ENCODE results near the gene NUDT16L1.
"Not testable (repeated sequence)": the region's sequence is repeated elsewhere in the genome, so short reads cannot be mapped to it uniquely, and the experiment has no call there.

Gene NUDT16L1

DNA sequence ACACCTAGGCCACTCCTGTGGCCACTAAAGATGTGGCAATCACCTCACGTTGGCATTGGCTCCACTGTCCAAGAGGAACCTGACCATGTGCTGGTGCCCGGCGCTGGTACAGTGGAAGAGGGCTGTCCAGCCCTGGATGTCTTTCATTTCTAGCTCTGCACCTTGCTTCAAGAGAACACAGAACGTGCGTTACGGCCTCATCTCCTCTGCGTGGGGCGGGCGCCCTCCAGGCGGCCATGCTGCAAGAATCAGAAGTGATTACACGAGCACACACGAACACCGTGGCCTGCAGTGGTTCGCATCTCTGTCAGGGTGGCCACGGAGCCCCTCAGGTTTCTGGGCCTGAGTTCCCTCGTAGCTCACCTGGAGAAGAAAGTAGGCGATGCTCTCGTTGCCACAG is 33.3 kb downstream of the NUDT16L1 start:
- DNase-seq = no peak

DNA sequence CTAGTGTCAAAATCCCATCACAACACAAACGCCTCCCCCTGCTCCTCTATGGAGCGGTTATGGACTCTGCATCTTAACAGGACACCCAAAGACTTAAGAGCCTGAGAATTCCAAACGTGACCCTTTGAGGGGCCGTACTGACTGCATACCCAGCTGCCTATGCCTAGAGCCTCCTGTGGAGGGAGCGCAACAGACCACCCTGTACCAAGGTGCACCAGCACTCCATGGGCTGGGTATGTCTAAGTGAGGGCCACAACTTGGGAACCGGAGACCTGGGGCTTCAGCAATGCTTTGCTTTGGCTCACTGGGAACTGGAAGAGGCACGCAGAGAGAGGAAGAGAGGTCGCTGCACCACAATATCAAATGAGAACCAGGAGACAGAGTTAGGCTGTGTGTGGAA is 35.3 kb downstream of the NUDT16L1 start:
- DNase-seq = no peak

DNA sequence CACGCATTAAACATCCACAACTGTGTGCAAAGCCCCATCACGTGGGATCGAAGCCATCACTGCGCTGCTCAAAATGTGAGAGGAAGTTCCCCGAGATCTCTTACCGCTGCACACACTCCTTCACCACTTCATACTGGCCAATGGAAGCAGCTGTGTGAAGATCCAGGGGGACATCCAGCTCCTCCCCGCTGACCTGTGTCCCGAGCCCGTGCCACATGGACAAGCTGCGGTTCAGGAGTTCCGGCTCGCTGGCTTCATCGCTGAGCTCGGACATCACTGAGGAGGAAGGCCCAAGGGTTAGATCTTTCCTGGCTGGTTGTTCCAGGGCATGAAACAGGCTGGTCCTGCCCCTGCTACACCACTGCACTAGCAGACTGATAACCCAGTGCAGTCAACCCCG is 36.5 kb downstream of the NUDT16L1 start:
- DNase-seq = no peak

DNA sequence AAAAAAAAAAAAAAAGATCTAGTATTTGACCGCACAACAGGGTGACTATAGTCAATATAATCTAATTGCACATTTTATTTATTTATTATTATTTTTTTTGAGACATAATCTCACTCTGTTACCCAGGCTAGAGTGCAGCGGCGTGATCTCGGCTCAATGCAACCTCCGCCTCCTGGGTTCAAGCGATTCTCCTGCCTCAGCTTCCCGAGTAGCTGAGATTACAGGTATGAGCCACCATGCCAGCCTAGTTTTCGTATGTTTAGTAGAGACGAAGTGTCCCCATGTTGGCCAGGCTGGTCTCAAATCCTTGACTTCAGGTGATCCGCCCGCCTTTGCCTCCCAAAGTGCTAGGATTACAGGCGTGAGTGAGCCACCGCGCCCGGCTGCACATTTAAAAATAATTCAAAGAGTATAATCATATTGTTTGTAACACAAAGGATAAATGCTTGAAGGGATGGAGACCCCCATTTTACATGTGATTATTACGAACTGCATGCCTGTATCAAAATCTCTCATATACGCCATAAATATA is 39.9 kb downstream of the NUDT16L1 start:
- DNase-seq = no peak

DNA sequence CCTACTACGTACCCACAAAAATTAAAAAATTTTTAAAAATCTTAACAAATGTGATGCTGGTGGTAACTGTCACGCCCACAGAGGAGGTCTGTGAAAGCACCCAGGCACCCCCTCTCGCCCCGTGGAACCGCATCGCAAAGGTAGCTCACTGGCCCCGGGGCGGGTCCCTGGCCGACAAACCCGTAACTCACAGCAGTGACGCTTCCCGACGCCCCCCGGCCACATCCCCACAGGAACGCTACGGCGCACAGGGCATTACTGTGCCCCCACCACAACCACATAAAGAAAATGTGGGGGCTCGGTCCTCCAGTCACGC is 40.3 kb downstream of the NUDT16L1 start:
- no peak for DNase-seq

DNA sequence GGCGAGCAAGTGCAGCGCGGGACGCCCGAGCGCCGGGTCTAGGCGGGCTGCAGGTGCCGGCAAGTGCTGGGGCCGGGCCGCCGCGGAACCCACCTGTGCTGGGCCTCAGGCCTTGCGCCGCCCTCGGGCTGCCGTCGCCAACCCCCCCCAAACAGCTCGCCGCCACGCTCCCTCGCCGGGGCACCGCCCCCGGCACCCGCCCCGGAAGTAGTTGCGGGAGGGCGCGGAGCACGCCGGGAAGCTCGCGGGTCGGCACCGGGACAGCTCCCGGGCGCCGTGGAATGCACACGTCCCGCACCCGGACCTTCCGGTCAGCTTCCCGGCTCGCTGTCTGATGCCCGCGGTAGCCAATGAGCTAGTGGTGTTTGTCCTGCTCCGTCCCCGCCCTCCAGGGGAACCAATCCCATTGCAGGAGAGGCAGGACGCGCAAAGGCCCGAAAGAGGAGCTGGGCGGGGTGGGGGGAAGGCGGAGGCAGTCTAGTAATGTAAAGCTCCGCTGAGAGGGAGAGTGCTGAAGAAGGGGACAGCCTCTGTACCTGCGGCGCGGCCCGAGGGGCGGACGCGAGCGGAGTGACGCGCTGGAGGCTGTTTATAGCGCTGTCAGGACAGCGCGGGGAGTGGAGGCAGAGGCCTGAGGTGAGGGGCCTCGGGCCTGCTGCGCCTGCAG is 40.8 kb downstream of the NUDT16L1 start, which contains the start of the genes ANKS3 and DNAAF8:
Gene ANKS3, minus strand, starts transcription at position 209 of the 667 bp plus-strand sequence. CDS start 4,122 bp downstream, outside the sequence.
Gene DNAAF8, plus strand, starts transcription at position 475 of the 667 bp plus-strand sequence. CDS start 1,978 bp downstream, outside the sequence.
- peak; percentile 64 to 93 for DNase-seq

DNA sequence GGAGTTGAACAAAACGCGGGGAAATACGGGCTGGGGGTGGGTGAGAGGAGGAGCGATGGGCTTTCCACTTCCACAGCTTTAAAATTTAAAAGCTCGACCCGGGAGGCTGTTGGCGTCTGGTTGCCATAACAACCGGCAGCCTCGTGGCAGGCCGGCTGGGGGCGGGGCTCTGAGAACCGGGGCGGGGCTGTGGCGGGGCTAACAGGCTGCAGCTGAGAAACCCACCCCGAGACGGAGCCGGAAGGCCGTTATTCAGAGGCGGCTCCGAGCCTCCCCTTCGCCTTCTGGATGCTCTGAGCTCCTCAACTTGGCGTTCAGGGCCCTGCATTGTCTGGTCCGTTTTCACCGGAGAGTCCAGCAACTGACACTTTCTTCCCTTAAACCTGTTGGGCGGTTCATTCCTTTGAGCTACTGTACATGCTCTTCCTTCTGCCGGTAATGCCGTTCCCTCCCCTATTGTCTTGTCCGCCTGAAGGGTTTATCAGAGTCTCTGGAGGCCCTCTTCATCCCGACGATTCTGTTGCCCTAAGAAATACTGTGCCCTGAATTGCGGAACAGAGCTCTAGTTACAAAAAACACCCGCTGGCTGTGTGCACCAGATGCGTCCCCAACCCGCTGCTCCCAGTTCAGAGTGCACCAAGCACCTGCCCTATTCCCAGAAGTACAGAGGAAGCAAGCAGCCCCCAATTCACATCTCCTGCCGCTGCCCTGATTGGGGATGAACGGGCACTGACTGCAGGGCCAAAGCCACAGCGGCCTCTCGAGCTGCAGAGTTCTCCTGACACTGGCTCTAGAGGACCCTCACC is 41.6 kb downstream of the NUDT16L1 start:
- peak; percentile 60 to 83 for DNase-seq

DNA sequence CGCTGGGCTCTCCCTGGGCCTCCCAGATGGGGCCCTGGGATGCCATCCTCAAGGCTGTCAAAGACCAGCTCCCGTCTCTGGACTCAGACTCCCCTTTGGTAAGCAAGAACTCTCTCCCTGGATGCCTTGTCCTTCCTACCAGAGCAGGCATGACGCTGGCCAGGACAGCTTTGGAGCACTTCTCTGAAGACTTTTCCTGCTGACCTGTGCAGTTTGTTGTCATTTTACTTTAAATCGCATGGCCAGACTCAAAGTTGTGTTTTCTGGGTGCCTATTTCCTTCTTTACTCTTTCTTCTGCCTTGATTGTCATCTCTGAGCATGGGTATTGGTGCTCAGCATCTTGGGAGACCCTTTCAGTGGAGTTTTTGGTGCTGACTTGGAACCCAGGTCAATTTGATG is 43.2 kb downstream of the NUDT16L1 start:
- DNase-seq = no peak

DNA sequence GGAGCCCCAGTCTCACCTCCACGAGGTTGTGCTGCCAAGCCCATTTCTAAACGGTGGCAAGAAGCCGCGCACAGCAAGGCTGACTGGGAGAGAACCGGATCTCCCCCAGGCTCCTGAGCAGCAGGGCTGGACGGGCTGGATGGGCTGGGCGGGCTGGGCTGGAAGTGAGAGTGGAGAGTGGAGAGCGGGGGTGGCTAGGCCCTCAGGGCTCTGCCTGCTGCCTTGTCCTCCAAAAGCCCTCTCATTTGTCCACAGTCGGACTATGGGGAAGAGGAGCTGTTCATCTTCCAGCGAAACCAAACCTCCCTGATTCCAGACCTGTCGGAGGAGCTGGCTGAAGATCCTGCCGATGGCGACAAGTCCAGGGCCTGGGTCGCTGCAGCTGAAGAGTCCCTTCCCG is 44.2 kb downstream of the NUDT16L1 start:
- DNase-seq = no peak

DNA sequence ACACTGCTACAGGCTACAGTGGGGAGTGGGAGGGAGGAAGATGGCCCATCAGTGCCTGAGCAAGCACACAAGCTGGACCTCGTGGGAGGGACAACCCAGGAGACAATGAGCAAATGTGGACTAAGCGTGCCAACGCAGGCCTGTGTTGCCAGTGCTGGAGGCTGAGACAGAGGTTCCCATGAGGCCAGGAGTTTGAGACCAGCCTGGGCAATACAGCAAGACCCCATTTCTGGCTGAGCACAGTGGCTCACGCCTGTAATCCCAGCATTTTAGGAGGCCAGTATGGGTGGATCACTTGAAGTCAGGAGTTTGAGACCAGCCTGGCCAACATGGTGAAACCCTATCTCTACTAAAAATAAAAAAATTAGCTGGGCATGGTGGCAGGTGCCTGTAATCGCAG is 45.0 kb downstream of the NUDT16L1 start:
- DNase-seq = not testable (repeated sequence)

DNA sequence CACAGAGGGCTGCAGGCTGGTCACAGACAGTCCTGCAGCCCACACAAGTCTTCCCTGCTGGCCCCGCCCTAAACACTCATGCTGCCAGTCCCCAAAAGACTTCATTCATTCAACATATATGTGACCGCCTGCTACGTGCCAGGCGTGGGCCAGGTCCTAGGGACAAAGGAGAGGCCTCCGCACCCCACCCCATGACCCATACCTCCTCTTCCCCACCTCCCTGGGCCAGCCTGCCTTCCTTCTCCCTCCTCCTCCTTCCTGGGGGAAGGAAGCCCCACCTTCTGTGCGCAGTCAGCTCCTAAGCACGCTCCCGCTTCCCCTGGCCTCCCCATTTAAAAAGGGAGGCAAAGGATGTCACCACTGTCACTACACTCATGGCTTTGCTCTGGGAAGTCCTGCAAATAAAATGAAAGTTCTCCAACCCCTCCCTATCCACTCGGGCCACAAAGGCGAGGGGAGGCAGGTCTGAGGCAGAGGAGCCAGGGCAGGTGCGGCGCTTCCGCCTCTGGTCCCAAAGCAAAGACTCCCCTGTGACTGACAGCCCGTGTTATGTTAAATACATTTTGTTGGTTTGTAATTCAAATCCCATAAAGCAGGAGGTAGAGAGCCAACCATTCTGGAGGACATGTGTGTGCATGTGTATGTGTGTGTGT is 50.0 kb downstream of the NUDT16L1 start:
- no peak for DNase-seq

DNA sequence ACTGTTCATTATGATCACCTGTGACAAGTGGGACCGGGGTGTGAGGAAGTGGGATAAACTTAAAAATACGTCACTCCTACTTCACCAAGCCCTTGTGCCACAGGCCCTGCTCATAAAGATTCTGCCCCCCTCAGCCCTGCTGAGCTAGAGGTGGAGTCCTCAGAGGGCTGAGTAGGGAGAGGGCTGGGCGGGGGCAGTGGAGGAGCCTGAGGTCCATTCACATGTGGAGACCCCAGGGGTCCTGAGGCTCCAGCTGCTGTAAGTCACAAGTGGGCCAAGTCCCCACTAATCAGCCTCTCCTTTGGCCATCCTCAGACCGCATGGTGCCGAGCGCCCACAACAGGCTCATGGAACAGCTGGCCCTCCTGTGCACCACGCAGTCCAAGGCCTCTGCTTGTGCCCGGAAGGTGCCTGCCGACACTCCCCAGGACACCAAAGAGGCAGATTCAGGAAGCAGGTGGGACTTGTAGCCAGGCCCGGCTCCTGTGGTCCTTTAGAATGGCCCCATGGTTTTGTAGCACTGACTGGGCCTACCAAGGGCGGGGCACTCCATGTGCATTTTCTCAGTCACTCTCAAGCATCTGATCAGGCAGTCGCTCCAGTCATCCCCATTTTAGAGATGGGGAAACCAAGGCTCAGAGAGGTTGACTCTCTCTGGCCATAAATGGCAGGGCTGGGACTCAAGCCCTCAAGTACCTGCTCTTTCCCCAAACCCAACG is 51.4 kb downstream of the NUDT16L1 start:
- no peak for DNase-seq

DNA sequence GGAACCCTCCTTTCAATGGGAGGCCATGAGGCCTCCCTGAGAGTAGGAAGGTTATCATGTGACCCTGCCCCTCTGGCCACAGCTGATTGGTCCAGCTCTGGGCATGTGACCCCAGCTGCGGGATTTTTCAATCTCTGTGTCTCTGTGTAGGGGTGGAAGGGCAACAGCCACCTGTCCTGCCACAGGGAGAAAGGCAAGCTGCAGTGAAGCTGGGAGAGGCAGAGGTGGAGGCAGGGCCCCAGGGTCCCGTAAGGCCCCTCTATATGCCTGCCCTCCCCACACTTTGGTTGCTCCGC is 51.9 kb downstream of the NUDT16L1 start:
- no peak for DNase-seq
